AG08395 (cell line): Measurements from ENCODE around the gene ACTR8.

Experiments
- DNase-seq: peaks from one replicate; pipeline ENCODE4 v3.0.0; 2012; ENCODE audit warnings: mixed read lengths, low spot score

Gene ACTR8

GRCh38 chr3:53834429-53835095, 47.4 kb downstream of the ACTR8 start:
- DNase-seq, result no peak

GRCh38 chr3:53833700-53834099, 48.3 kb downstream of the ACTR8 start:
- DNase-seq, result no peak

GRCh38 chr3:53833053-53833645, 48.8 kb downstream of the ACTR8 start:
- DNase-seq, result no peak

GRCh38 chr3:53830944-53831343, 51.0 kb downstream of the ACTR8 start:
- DNase-seq, result no peak

- DNase-seq, result no peak
Measured at GRCh38 chr3:53829605-53830004, 52.3 kb downstream of the ACTR8 start.

GRCh38 chr3:53828581-53828980, 53.4 kb downstream of the ACTR8 start:
- no peak for DNase-seq

- DNase-seq, result no peak
Measured at GRCh38 chr3:53826048-53826447, 55.9 kb downstream of the ACTR8 start.

- no peak for DNase-seq
Measured at GRCh38 chr3:53824795-53825194, 57.2 kb downstream of the ACTR8 start.

GRCh38 chr3:53823956-53824657, 57.8 kb downstream of the ACTR8 start:
- DNase-seq, result no peak

GRCh38 chr3:53823026-53823955, 58.7 kb downstream of the ACTR8 start:
- no peak for DNase-seq

GRCh38 chr3:53822331-53822741, 59.6 kb downstream of the ACTR8 start:
- no peak for DNase-seq

- no peak for DNase-seq
Measured at GRCh38 chr3:53821631-53822121, 60.3 kb downstream of the ACTR8 start.

- no peak for DNase-seq
Measured at GRCh38 chr3:53820756-53821580, 61.0 kb downstream of the ACTR8 start.

- no peak for DNase-seq
Measured at GRCh38 chr3:53820084-53820483, 61.9 kb downstream of the ACTR8 start.

GRCh38 chr3:53819163-53819868, 62.6 kb downstream of the ACTR8 start:
- no peak for DNase-seq

- no peak for DNase-seq
Measured at GRCh38 chr3:53818221-53819162, 63.5 kb downstream of the ACTR8 start.

- no peak for DNase-seq
Measured at GRCh38 chr3:53817809-53818208, 64.1 kb downstream of the ACTR8 start.

- no peak for DNase-seq
Measured at GRCh38 chr3:53817211-53817610, 64.7 kb downstream of the ACTR8 start.
